IMR-90 (cell line): ENCODE measurements around the gene COA1. TPM values are rescaled to one million over a fixed set of nuclear protein-coding genes. Genes with fewer than 3 reads are reported as not detected.
A peak's percentile ranks its signal among the peaks of the same experiment; 100 is the strongest.

ENCODE experiments used
- ATAC-seq: fragments of 200-7000 bp; cut with Tn5 transposase; 2 replicates; pipeline ENCODE4 v1.9.1; 2020; ENCODE audit warnings: low read depth, mild to moderate bottlenecking, moderate library complexity
- BruUV-seq: library from RNA; stranded (reverse); fragments of 400-500 nt; replicated peaks from 2 replicates; lab custom pipeline; 2021; lab: Mats Ljungman, UMichigan
- CTCF ChIA-PET: fragments of 300-600 bp; formaldehyde crosslinking; extraction: SDS; loops from one replicate; lab custom pipeline; 2021; ENCODE audit warnings: antibody characterized with exemption; lab: Yijun Ruan, JAX
- POLR2A ChIA-PET: fragments of 300-600 bp; sonication (Branson Sonifier 250); formaldehyde crosslinking; loops from one replicate; lab custom pipeline; 2022; ENCODE audit warnings: antibody characterized with exemption; ENCODE audit not compliant: unreplicated experiment; lab: Charles Lee
- DNase-seq: peaks from one replicate; pipeline ENCODE4 v3.0.0; 2013
- H2AFZ ChIP-seq: replicated peaks from 2 replicates; pipeline ENCODE3; 2013; ENCODE audit warnings: low read length, mild to moderate bottlenecking; ENCODE audit not compliant: poor library complexity
- H2AK5ac ChIP-seq: 2 replicates; pipeline ENCODE4 v1.6.1; 2013; ENCODE audit warnings: low read depth, low read length, inconsistent platforms
- H2AK9ac ChIP-seq: replicated peaks from 2 replicates; pipeline ENCODE3; 2013; ENCODE audit warnings: mild to moderate bottlenecking, low read depth, low read length, moderate library complexity; ENCODE audit not compliant: poor library complexity
- H2BK120ac ChIP-seq: 2 replicates; pipeline ENCODE4 v1.6.1; 2013; ENCODE audit warnings: low read depth, low read length, inconsistent platforms
- H2BK15ac ChIP-seq: 3 replicates; pipeline ENCODE4 v1.6.1; 2013; ENCODE audit warnings: low read depth, low read length, inconsistent platforms
- H2BK20ac ChIP-seq: 2 replicates; pipeline ENCODE4 v1.6.1; 2013; ENCODE audit warnings: low read depth, mild to moderate bottlenecking, inconsistent platforms, low read length, moderate library complexity
- H2BK5ac ChIP-seq: 2 replicates; pipeline ENCODE4 v1.6.1; 2013; ENCODE audit warnings: mild to moderate bottlenecking, low read depth, low read length, inconsistent platforms; ENCODE audit not compliant: poor library complexity, severe bottlenecking
- H3K14ac ChIP-seq: replicated peaks from 2 replicates; pipeline ENCODE4 v1.6.1; 2013; ENCODE audit warnings: low read depth, low read length, inconsistent platforms
- H3K18ac ChIP-seq: 2 replicates; pipeline ENCODE4 v1.6.1; 2013; ENCODE audit warnings: low read depth, low read length, control low read depth
- H3K23ac ChIP-seq: 2 replicates; pipeline ENCODE4 v1.6.1; 2013; ENCODE audit warnings: low read depth, low read length, inconsistent platforms
- H3K27ac ChIP-seq: 2 replicates; pipeline ENCODE4 v1.5.1; 2013; ENCODE audit warnings: mild to moderate bottlenecking, control low read depth, low read length; ENCODE audit not compliant: insufficient read depth
- H3K27me3 ChIP-seq: 2 replicates; pipeline ENCODE4 v1.6.1; 2013; ENCODE audit warnings: low read length; ENCODE audit not compliant: control insufficient read depth, insufficient read depth
- H3K36me3 ChIP-seq: 2 replicates; pipeline ENCODE4 v1.6.1; 2013; ENCODE audit warnings: low read length, mixed read lengths; ENCODE audit not compliant: control insufficient read depth, insufficient read depth
- H3K4ac ChIP-seq: 2 replicates; pipeline ENCODE4 v1.6.1; 2013; ENCODE audit warnings: low read depth, low read length, inconsistent platforms
- H3K4me1 ChIP-seq: 2 replicates; pipeline ENCODE4 v1.6.1; 2013; ENCODE audit warnings: low read length, mixed read lengths; ENCODE audit not compliant: control insufficient read depth, insufficient read depth
- H3K4me2 ChIP-seq: 2 replicates; pipeline ENCODE4 v1.6.1; 2013; ENCODE audit warnings: low read depth, mild to moderate bottlenecking, control low read depth, low read length, moderate library complexity
- H3K4me3 ChIP-seq: 2 replicates; pipeline ENCODE4 v1.5.1; 2013; ENCODE audit warnings: low read depth, mild to moderate bottlenecking, control low read depth, low read length, moderate library complexity; ENCODE audit not compliant: insufficient read depth
- H3K56ac ChIP-seq: 2 replicates; pipeline ENCODE4 v1.6.1; 2013; ENCODE audit warnings: low read length, inconsistent platforms; ENCODE audit not compliant: insufficient read depth; ENCODE audit errors: extremely low read depth
- H3K79me1 ChIP-seq, 2 experiments: 2 replicates each; pipeline ENCODE4 v1.6.1; 2013; ENCODE audit warnings: low read length in 2 of 2, inconsistent platforms in 1 of 2, low read depth in 1 of 2
- H3K9ac ChIP-seq: 2 replicates; pipeline ENCODE4 v1.6.1; 2013; ENCODE audit warnings: low read depth, low read length, control low read depth
- H3K9me1 ChIP-seq: 2 replicates; pipeline ENCODE4 v1.6.1; 2013; ENCODE audit warnings: low read length, inconsistent platforms; ENCODE audit not compliant: insufficient read depth
- H3K9me3 ChIP-seq: 2 replicates; pipeline ENCODE4 v1.6.1; 2013; ENCODE audit warnings: low read length; ENCODE audit not compliant: control insufficient read depth, insufficient read depth
- H4K20me1 ChIP-seq: 2 replicates; pipeline ENCODE4 v1.6.1; 2013; ENCODE audit warnings: low read length, inconsistent platforms; ENCODE audit not compliant: insufficient read depth
- H4K5ac ChIP-seq: 2 replicates; pipeline ENCODE4 v1.6.1; 2013; ENCODE audit warnings: mild to moderate bottlenecking, low read depth, low read length, control low read depth
- H4K8ac ChIP-seq, 2 experiments: 2 replicates each; pipeline ENCODE4 v1.6.1; 2013; ENCODE audit warnings: low read depth in 2 of 2, low read length in 2 of 2, control low read depth in 1 of 2, inconsistent platforms in 1 of 2
- H4K91ac ChIP-seq: 2 replicates; pipeline ENCODE4 v1.6.1; 2013; ENCODE audit warnings: low read depth, low read length, inconsistent platforms; ENCODE audit not compliant: insufficient read depth
- CTCF ChIP-seq: conservative IDR thresholded peaks from 2 replicates; pipeline ENCODE4 v1.5.1; 2012; ENCODE audit warnings: mild to moderate bottlenecking, low read depth, low read length, improper control_type of control experiment
- RFX5 ChIP-seq: IDR thresholded peaks from 2 replicates; pipeline ENCODE4 v1.8.0; 2012; ENCODE audit warnings: low read depth, mild to moderate bottlenecking, low read length, moderate library complexity
- SMC3 ChIP-seq: fragments of 150-350 bp; IDR thresholded peaks from 2 replicates; pipeline ENCODE4 v1.6.1; 2016; ENCODE audit warnings: low read depth, mild to moderate bottlenecking, antibody characterized with exemption, low read length, moderate library complexity
- dilution Hi-C: fragments of 300-500 bp; cut with HindIII; formaldehyde crosslinking; loops from one replicate; pipeline ENCODE4 v1.14.3; 2018; ENCODE audit warnings: low sequenced_read_pairs; ENCODE audit not compliant: unreplicated experiment
- in situ Hi-C: fragments of 300-500 bp; cut with MboI; formaldehyde crosslinking; loops from 3 replicates; pipeline ENCODE4 v1.14.3; 2019; ENCODE audit warnings: low sequenced_read_pairs, inconsistent platforms, mixed read lengths
- intact Hi-C: fragments of 100-400 bp; cut with micrococcal nuclease; formaldehyde crosslinking; loops from 2 replicates; pipeline ENCODE4 v1.10.0; 2022
- polyA plus RNA-seq, 3 experiments: library from polyadenylated mRNA; depleted of rRNA; stranded (reverse); fragments of >200 nt; gene quantifications; 2 replicates each; pipeline ENCODE4 v1.2.3, GENCODE V29; 2012; ENCODE audit warnings: low replicate concordance in 1 of 3
- total RNA-seq: library from RNA; depleted of rRNA; stranded (reverse); fragments of >200 nt; gene quantifications from 2 replicates; pipeline ENCODE4 v1.2.3, GENCODE V29; 2012

Gene COA1
- total and polyA plus RNA-seq, 2 of the 4 experiments (the other 2 are of a cell fraction): 34.2 to 59.5 TPM

GRCh38 chr7:43652364-43652763 is 77.0 kb downstream of the COA1 start:
- Histone ChIP-seq H3K36me3 (peaks cover 2% of the 10 kb centered on the region; the same call in 1 of the 2 replicates), H4K5ac (peak overlapping the region; percentile 74), H3K9me3 (no peaks in the 10 kb centered on the region), H4K8ac (peak overlapping the region; percentile 96 to 97; a peak in 3 of 4 replicates), H4K20me1 (no peaks in the 10 kb centered on the region), H3K14ac (peak overlapping the region; percentile 98), H3K27ac (peak overlapping the region; percentile 98), H3K27me3 (no peaks in the 10 kb centered on the region), H2BK120ac (peak overlapping the region; percentile 98), H2BK20ac (peak overlapping the region; percentile 96), H3K79me1 (peaks cover 33 to 63% of the 10 kb centered on the region in 2 experiments), H3K4ac (peak overlapping the region; percentile 98), H2AK5ac (peak overlapping the region; percentile 99), H3K4me2 (no peak overlapping the region), H3K9me1 (peaks cover 22% of the 10 kb centered on the region), H3K4me3 (no peak overlapping the region), H4K91ac (peak overlapping the region; percentile 99), H2BK5ac (peak overlapping the region; percentile 96), H3K9ac (no peak overlapping the region), H3K18ac (peak overlapping the region; percentile 74), H2AK9ac (no peak overlapping the region), H2AFZ (no peak overlapping the region), H3K23ac (peak overlapping the region; percentile 77), H3K56ac (no peak overlapping the region), H2BK15ac (peak overlapping the region; percentile 97; the same call in 2 of the 3 replicates), H3K4me1 (peaks cover 28% of the 10 kb centered on the region)
- CTCF ChIA-PET: interaction anchor here (0.6 to 1.7 kb wide), 3 partner anchors 48 to 776 kb away, joined by 4 to 5 read pairs (median 4); partner anchors contain the start of gene STK17A
- ATAC-seq (no peak), DNase-seq (peak; percentile 40)
- no TSS peak for BruUV-seq
- POLR2A ChIA-PET: no interaction called here
- dilution Hi-C loops: no loop called here
- in situ Hi-C loops: no loop called here
- intact Hi-C loops: no loop called here
- no peak for TF ChIP-seq RFX5
- peak; percentile 27; the same call in 1 of the 2 replicates for TF ChIP-seq CTCF
- peak; percentile 11; the same call in 1 of the 2 replicates for TF ChIP-seq SMC3
